SH-SY5Y (cell line): Measurements from ENCODE around the gene ANKRD12.

Experiments
- GATA2 ChIP-seq: IDR thresholded peaks from 2 replicates; pipeline ENCODE4 v1.6.1; 2011; ENCODE audit warnings: mild to moderate bottlenecking, low read depth, low read length
- GATA3 ChIP-seq: IDR thresholded peaks from 2 replicates; pipeline ENCODE4 v1.6.1; 2011; ENCODE audit warnings: low read depth, mild to moderate bottlenecking, low read length, moderate library complexity

GRCh38 chr18:9334329-9334972 is 197.9 kb downstream of the ANKRD12 start, which contains the start of gene TWSG1:
- TF ChIP-seq GATA2: no peak
- no peak for TF ChIP-seq GATA3
